DMS79 treated with DMSO at 0.1 percent for 48 hours (cell line): ENCODE measurements around the gene SLC2A4RG.

Experiments used
- DNase-seq: peaks from one replicate; lab custom pipeline; 2025; lab: John Stamatoyannopoulos, UW

Gene SLC2A4RG

DNA sequence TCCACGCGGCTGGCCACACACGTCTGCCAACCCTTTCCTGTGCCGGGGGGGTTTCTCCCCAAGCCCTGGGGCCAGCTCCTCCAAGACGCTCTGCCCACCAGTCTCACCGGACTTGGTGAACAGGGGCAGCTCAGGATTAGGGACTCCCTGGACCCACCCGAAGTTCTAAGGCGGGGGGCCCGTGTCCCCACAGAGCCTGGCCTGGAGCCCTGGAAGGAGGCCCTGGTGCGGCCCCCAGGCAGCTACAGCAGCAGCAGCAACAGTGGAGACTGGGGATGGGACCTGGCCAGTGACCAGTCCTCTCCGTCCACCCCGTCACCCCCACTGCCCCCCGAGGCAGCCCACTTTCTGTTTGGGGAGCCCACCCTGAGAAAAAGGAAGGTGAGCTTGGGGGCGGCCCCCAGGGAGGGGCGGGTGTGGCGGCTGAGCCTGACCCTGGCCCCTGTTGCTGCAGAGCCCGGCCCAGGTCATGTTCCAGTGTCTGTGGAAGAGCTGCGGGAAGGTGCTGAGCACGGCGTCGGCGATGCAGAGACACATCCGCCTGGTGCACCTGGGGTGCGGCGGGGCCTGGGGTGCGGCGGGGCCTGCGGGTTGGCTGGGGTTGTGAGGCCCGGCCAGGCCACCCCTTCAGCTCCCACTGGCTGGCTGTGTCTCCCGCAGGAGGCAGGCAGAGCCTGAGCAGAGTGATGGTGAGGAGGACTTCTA lies 2.3 kb downstream of the SLC2A4RG start:
- no peak for DNase-seq

- DNase-seq = no peak
Measured at GRCh38 chr20:63742381-63743024, 2.9 kb downstream of the SLC2A4RG start.

- DNase-seq = no peak
Measured at GRCh38 chr20:63743210-63743970, 3.8 kb downstream of the SLC2A4RG start.

DNA sequence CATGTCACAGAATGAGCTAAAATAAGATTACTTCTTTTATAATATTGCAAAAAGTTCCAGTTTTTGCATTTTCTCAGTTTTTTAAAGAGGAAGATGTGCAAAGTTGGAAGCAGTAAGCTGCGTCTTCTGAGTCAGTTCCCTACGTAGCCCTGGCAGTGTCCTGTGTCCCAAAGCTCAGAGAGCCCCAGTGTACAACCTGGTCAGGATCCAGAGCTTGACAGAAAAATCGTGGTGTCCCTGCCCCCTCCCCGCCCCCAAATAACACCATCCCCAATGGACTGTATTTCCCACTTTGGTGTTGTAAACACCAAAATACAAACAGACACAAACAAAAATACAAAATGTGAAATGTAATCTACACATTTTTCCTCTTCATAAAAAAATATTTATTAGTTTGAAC lies 4.6 kb downstream of the SLC2A4RG start:
- no peak for DNase-seq

DNA sequence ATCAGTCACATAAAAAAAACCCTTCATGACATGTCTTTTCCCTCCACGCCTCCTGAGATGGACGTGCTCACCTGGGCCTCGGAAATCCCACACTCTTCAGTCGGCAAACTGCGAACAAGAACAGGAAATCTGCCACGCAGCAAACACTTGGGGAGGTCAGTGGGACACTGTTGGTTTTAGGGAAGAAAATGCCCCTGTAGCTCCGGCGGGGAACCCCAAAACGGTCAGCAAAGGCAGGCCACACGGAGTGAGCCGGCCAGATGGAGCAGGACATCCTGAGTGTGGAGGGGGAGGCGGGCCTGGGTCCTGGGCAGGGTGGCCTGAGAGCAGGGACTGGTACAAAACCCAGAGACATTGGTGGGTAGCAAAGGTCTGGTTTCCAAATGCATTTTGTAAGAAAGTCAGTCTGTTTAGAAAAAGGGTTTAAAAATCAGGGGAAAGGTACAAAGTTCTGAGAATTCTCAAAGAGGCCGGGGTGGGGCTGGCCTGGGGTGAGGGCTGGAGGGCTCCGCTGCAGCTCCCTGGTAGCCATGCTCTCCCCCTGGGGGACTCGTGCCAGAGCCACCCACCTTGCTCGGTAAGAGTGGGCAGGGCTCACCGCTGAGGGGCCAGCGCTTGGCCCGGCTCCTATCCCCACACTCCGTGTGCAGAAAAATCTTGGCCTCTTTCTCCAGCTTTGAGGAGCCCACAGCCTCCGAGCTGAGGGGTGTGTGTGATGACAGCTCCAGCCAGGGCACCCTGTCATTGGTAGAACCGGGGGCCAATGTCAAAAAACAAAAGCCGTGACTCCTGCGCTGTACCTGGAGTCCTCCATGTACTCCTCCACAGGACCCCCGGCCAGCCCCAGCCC lies 5.2 kb downstream of the SLC2A4RG start:
- DNase-seq = no peak

DNA sequence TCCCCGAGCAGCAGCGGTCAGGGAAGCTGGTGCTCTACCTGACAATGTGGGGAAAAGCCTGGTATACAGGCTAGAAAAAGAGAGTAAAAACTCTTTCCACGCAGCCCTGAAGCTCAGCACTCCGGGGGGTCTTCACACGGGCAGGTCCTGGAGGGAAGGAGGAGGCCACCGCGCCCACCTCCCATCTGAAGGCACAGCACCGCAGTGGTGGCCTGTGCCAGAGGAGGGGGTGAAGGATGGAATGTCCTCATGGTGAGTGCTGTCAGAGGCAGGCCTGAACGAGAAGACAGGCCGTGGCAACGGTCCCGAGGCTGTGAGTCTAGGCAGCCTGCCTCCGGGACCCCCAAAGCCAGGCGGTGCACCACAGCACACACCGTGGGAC lies 5.8 kb downstream of the SLC2A4RG start:
- DNase-seq = no peak

- no peak for DNase-seq
Measured at GRCh38 chr20:63745961-63746731, 6.6 kb downstream of the SLC2A4RG start.

DNA sequence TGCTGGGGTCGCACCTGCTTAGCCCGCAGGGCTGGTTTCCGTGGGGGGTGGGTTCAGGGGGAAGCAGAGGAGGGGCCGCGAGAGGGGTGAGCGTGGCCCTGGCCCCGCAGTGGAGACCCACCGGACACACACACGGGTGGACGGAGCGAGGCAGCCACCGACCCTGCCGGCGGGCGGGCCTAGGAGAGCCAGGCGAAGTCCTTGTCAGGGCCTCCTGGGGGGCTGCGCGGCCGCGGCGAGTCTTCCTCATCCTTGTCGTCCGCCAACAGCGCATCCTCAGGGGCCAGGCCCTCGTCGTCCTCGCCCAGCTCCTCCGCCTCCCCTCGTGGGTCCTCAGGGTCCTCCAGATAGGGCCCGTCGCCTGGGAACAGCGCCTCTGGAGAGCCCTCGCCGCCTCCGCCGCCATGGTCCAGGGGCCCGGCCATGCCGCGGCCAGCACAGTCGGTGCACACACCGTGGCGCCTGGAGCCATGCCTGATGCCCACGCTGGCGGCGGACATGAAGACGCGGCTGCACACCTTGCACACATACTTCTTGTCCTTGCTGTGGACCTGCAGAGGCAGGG lies 7.3 kb downstream of the SLC2A4RG start:
- no peak for DNase-seq

GRCh38 chr20:63747622-63748069 lies 8.1 kb downstream of the SLC2A4RG start:
- DNase-seq = no peak

DNA sequence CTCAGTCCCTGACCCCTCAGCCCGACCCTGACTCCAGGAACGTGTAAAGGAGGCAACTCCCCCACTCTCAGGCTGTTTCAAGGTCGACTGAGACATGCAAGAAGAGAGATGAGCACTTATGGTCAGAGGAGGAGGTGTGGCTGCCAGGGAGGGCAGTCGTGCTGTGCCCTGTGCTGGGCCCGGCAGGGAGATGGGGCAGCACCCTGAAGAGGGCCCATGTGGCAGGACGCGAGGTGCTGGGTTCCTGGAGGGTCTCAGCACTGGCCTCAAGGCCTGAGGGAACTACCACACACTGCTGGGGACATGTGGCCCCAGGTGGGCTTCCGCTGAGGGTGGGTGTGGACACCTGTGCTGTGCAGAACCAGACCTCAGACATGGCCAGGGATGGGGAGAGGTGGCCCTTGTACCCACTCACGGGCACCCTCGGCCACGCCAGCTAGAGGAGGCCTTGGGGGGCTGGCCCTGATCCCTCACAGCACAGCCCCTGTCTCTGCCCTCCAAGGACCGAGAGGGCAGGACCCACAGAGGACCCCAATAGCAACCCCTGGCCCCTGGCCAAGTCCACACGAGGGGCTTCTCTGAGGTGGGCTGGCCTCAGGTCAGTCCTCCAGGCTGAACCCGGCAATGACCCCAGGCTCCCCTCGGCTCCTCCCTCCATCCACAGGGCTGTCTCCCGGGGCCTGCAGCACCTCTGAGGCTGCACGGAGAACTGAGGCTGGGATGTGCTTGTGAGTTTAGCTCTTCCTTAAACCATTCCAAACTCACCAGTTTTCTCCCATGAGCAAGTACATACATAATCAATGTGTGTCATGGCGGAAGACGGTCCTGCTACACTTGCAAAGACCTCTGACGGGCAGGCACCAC lies 8.7 kb downstream of the SLC2A4RG start:
- no peak for DNase-seq

- no peak for DNase-seq
Measured at GRCh38 chr20:63748934-63749270, 9.3 kb downstream of the SLC2A4RG start.

DNA sequence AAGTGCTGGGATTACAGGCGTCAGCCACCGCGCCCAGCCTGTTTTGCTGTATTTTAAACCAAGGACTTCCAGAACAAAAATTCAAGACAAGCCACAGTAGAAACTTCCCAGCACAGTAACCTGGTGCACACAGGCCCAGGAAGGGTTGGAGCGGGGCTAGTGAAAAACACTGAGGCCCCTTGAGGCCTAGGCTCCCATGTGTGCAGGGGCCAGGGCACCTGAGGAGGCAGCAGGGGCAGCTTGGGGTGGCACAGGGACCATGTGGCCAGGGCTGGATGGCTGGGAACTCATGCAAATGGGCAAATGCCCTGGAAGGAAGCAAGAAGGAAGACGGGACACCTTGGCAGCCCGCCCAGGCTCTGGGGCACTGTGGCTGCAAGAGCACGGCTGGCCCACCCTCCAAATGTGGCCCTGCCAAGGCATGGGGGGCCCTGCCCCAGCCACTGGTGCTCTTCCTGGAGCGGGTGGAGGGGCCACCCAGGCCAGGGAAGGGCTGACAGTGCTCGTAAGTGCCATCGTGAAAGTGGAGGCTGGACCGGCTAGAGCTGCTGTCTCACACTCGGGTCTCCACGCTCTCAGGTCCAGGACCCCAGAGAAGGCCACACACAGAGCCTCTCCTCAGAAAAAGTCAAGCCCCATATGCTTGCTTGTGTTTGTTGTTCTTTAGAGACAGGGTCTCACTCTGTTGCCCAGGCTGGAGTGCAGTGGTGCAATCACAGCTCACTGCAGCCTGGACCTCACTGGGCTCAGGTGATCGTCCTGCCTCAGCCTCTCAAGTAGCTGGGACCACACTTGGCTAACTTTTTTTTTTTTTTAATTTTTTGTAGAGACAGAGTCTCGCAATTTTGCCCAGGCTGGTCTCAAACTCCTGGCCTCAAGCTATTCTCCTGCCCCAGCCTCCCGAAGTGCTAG lies 10.3 kb downstream of the SLC2A4RG start:
- DNase-seq = no peak

GRCh38 chr20:63750807-63751470 lies 11.4 kb downstream of the SLC2A4RG start:
- DNase-seq = no peak

DNA sequence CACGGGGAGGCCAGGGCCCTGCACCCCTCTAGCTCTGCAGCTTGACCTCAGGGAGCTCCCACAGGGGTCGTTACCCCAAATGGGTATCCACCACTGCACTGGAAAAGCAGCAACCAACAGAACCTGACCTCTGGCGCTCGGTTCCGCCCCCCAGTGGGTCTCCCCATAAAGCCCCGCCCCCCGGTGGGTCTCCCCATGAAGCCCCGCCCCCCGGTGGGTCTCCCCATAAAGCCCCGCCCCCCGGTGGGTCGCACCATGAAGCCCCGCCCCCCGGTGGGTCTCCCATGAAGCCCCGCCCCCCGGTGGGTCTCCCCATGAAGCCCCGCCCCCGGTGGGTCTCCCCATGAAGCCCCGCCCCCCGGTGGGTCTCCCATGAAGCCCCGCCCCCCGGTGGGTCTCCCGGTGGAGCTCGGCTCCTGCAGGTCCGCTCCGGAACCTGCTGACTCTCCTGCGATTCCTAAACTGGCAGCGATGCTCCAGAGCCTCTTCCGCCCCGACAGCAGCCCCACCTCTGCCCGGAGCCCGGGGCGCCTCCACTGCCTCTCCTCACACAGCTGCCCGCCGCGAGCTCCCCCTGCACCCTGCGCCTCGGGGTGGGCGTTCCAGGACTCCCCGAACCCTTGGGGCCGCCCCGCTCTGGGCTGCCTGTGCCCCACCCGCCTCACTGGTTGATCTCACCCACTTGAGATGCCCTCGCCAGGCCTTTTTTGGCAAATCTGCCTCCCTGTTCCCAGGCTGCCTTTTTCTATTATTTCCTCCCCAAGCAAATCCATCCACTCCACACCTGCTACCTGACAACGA lies 12.1 kb downstream of the SLC2A4RG start:
- no peak for DNase-seq

DNA sequence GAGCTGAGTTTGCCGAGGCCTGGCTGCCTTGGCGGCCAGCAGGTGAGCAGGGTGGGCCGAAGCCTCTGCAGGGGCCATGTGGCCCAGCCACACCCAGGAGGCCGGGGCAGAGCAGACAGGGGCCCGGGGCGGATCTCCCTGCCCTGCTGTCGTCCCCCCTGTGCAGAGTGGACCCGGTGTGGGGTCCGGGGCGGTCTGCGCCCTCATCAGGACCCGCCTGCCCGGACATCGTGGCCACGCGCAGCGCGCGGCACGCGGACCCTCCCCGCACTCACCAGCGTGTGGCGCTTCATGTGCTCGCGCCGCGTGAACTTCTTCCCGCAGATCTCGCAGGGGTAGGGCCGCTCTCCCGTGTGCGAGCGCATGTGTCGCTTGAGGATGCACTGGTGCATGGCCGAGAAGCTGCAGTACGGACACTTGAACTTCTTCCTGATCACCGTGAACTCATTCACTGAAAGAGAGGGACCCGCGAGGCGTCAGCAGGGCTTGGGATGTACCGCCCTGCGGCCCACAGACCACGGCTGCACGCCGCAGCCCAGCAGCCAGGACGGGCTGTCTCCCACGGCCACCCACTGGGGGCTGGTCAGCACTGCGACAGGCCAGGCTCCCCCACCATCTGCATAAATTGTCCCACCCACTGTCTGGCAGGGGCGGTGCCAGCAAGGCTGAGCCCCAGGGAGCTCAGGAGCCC lies 13.0 kb downstream of the SLC2A4RG start:
- DNase-seq = no peak

DNA sequence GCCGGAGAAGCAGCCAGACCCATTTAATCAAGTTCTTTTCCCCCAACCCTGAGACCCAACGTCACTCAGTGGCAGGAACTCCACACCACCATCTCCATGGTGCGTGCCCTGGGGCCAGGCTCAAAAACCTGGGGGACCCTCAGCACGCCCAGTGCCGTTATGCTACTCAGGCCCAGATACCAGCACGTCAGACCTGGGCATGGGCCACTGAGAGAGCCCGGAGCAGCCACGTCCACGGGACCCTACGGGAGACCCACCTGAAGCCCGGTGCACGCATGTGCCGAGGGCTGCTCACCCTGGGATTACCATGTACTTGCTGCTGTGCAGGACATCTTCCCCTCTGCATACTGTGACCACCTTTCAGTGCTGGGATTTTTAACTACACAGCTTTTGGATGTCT lies 13.8 kb downstream of the SLC2A4RG start:
- no peak for DNase-seq

GRCh38 chr20:63754008-63754407 lies 14.4 kb downstream of the SLC2A4RG start:
- no peak for DNase-seq
